ENCODE data around the gene SOX6.

Gene SOX6

GRCh38 chr11:15988016-15988550 is 368.3 kb downstream of the SOX6 start:
- DNase-seq: no peak

GRCh38 chr11:15987046-15987445 is 369.3 kb downstream of the SOX6 start:
- DNase-seq: no peak

GRCh38 chr11:15985860-15986139 is 370.5 kb downstream of the SOX6 start:
- no peak for DNase-seq

GRCh38 chr11:15985127-15985859 is 371.1 kb downstream of the SOX6 start:
- no peak for DNase-seq

- DNase-seq: no peak
Measured at GRCh38 chr11:15981292-15981691, 375.1 kb downstream of the SOX6 start.

- no peak for DNase-seq
Measured at GRCh38 chr11:15977116-15977515, 379.2 kb downstream of the SOX6 start.

- peak; percentile 75 for DNase-seq
Measured at GRCh38 chr11:15976433-15977045, 379.8 kb downstream of the SOX6 start.

GRCh38 chr11:15975742-15976141 is 380.6 kb downstream of the SOX6 start:
- no peak for DNase-seq

GRCh38 chr11:15972838-15973237 is 383.5 kb downstream of the SOX6 start:
- no peak for DNase-seq

- DNase-seq: no peak
Measured at GRCh38 chr11:15971215-15971546, 385.2 kb downstream of the SOX6 start.

GRCh38 chr11:15970506-15971214 is 385.7 kb downstream of the SOX6 start:
- DNase-seq: no peak

- peak; percentile 55 for DNase-seq
Measured at GRCh38 chr11:15969701-15970329, 386.5 kb downstream of the SOX6 start.

GRCh38 chr11:15969281-15969680 is 387.1 kb downstream of the SOX6 start:
- peak; percentile 82 for DNase-seq

GRCh38 chr11:15968461-15969130 is 387.8 kb downstream of the SOX6 start:
- DNase-seq: no peak

- DNase-seq: peak; percentile 50
Measured at GRCh38 chr11:15967966-15968365, 388.4 kb downstream of the SOX6 start.

GRCh38 chr11:15967166-15967565 is 389.2 kb downstream of the SOX6 start:
- DNase-seq: no peak

GRCh38 chr11:15965562-15966250 is 390.6 kb downstream of the SOX6 start:
- no peak for DNase-seq

- DNase-seq: no peak
Measured at GRCh38 chr11:15963266-15963665, 393.1 kb downstream of the SOX6 start.

- no peak for DNase-seq
Measured at GRCh38 chr11:15958910-15959309, 397.4 kb downstream of the SOX6 start.

- no peak for DNase-seq
Measured at GRCh38 chr11:15957234-15957633, 399.1 kb downstream of the SOX6 start.

- DNase-seq: no peak
Measured at GRCh38 chr11:15956302-15956701, 400.0 kb downstream of the SOX6 start.

GRCh38 chr11:15955595-15955994 is 400.8 kb downstream of the SOX6 start:
- no peak for DNase-seq
